Measurements from ENCODE around the gene PTPRT.

The PTPRT gene

GRCh38 chr20:43028470-43028869 lies 161.2 kb downstream of the PTPRT start:
- no peak for DNase-seq (ENCODE audit: low read depth, low spot score)

GRCh38 chr20:43023836-43024235 lies 165.9 kb downstream of the PTPRT start:
- no peak for DNase-seq (ENCODE audit: low read depth, low spot score)

GRCh38 chr20:43022568-43022967 lies 167.1 kb downstream of the PTPRT start:
- DNase-seq (ENCODE audit: low read depth, low spot score): no peak

GRCh38 chr20:43022081-43022480 lies 167.6 kb downstream of the PTPRT start:
- DNase-seq (ENCODE audit: low read depth, low spot score): no peak

- no peak for DNase-seq (ENCODE audit: low read depth, low spot score)
These were observed 172.3 kb downstream of the PTPRT start for GRCh38 chr20:43017241-43018030.

- DNase-seq (ENCODE audit: low read depth, low spot score): no peak
These were observed 173.4 kb downstream of the PTPRT start for GRCh38 chr20:43016257-43016656.

- DNase-seq (ENCODE audit: low read depth, low spot score): no peak
These were observed 174.1 kb downstream of the PTPRT start for GRCh38 chr20:43015566-43015965.

- DNase-seq (ENCODE audit: low read depth, low spot score): no peak
These were observed 175.5 kb downstream of the PTPRT start for GRCh38 chr20:43014206-43014605.

- DNase-seq (ENCODE audit: low read depth, low spot score): no peak
These were observed 178.2 kb downstream of the PTPRT start for GRCh38 chr20:43011491-43011890.

- no peak for DNase-seq (ENCODE audit: low read depth, low spot score)
These were observed 180.2 kb downstream of the PTPRT start for GRCh38 chr20:43009532-43009931.

- no peak for DNase-seq (ENCODE audit: low read depth, low spot score)
These were observed 182.2 kb downstream of the PTPRT start for GRCh38 chr20:43007525-43007924.

- no peak for DNase-seq (ENCODE audit: low read depth, low spot score)
These were observed 182.9 kb downstream of the PTPRT start for GRCh38 chr20:43006651-43007375.

GRCh38 chr20:43003318-43003944 lies 186.3 kb downstream of the PTPRT start:
- DNase-seq (ENCODE audit: low read depth, low spot score): no peak

- DNase-seq (ENCODE audit: low read depth, low spot score): no peak
These were observed 193.6 kb downstream of the PTPRT start for GRCh38 chr20:42996141-42996540.

GRCh38 chr20:42988319-42988718 lies 201.4 kb downstream of the PTPRT start:
- no peak for DNase-seq (ENCODE audit: low read depth, low spot score)

- DNase-seq (ENCODE audit: low read depth, low spot score): no peak
These were observed 202.2 kb downstream of the PTPRT start for GRCh38 chr20:42987376-42988114.

GRCh38 chr20:42986143-42986773 lies 203.4 kb downstream of the PTPRT start:
- DNase-seq (ENCODE audit: low read depth, low spot score): no peak

GRCh38 chr20:42985628-42986027 lies 204.1 kb downstream of the PTPRT start:
- DNase-seq (ENCODE audit: low read depth, low spot score): no peak

GRCh38 chr20:42982218-42982617 lies 207.5 kb downstream of the PTPRT start:
- no peak for DNase-seq (ENCODE audit: low read depth, low spot score)

- DNase-seq (ENCODE audit: low read depth, low spot score): no peak
These were observed 208.5 kb downstream of the PTPRT start for GRCh38 chr20:42981253-42981652.

GRCh38 chr20:42979720-42980119 lies 210.0 kb downstream of the PTPRT start:
- DNase-seq (ENCODE audit: low read depth, low spot score): no peak

Data from smooth muscle cell of the brain vasculature (primary cell).